Measurements from ENCODE around the gene ALDH2.
A peak's percentile ranks its signal among the peaks of the same experiment; 100 is the strongest.
"Not testable (repeated sequence)": the region's sequence is repeated elsewhere in the genome, so short reads cannot be mapped to it uniquely, and the experiment has no call there.

The ALDH2 gene

DNA sequence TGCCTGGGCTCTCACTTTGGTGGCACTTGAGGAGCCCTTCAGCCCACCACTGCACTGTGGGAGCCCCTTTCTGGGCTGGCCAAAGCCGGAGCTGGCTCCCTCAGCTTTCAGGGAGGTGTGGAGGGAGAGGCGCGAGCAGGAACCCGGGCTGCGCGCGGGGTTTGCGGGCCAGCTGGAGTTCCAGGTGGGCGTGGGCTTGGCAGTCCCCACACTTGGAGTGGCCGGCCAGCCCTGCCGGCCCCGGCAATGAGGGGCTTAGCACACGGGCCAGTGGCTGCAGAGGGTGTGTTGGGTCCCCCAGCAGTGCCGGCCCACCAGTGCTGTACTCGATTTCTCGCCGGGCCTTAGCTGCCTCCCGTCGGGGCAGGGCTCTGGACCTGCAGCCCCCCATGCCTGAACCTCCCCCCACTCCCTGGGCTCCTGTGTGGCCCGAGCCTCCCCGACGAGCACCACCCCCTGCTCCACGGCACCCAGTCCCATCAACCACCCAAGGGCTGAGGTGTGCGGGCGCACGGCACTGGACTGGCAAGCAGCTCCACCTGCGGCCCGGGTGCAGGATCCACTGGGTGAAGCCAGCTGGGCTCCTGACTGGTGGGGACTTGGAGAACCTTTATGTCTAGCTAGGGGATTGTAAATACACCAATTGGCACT, 68.9 kb downstream of the ALDH2 start:
- not testable (repeated sequence) for H3K4me3 ChIP-seq (ENCODE audit: low read depth in 1 of 5, low read length in 5 of 5); H3K9ac ChIP-seq (ENCODE audit: low read length in 5 of 5); H3K27me3 ChIP-seq (ENCODE audit: control insufficient read depth in 5 of 5, insufficient read depth in 4 of 5, low read length in 5 of 5); H3K27ac ChIP-seq (ENCODE audit: low read depth, low read length); H3K9me3 ChIP-seq (ENCODE audit: control insufficient read depth in 5 of 5, low read length in 5 of 5)
- Histone ChIP-seq H3K4me1 (ENCODE audit: control insufficient read depth in 5 of 5, insufficient read depth in 5 of 5, low read length in 5 of 5) (peaks cover 0 to 14% (median 7%) of the 10 kb centered on the region in 5 donors), H3K36me3 (ENCODE audit: control insufficient read depth in 5 of 5, insufficient read depth in 5 of 5, low read length in 5 of 5) (peaks cover 3 to 11% (median 7%) of the 10 kb centered on the region in 5 donors)

GRCh38 chr12:111838353-111838752, 71.6 kb downstream of the ALDH2 start:
- Histone ChIP-seq H3K36me3 (ENCODE audit: control insufficient read depth in 5 of 5, insufficient read depth in 5 of 5, low read length in 5 of 5) (peaks cover 3 to 11% (median 7%) of the 10 kb centered on the region in 5 donors), H3K27ac (ENCODE audit: low read depth, low read length) (no peak overlapping the region), H3K9me3 (ENCODE audit: control insufficient read depth in 5 of 5, low read length in 5 of 5) (no peaks in the 10 kb centered on the region), H3K4me1 (ENCODE audit: control insufficient read depth in 5 of 5, insufficient read depth in 5 of 5, low read length in 5 of 5) (peaks cover 0 to 34% (median 26%) of the 10 kb centered on the region in 5 donors), H3K27me3 (ENCODE audit: control insufficient read depth in 5 of 5, insufficient read depth in 4 of 5, low read length in 5 of 5) (no peaks in the 10 kb centered on the region), H3K9ac (ENCODE audit: low read length in 5 of 5) (no peak overlapping the region), H3K4me3 (ENCODE audit: low read depth in 1 of 5, low read length in 5 of 5) (no peak overlapping the region)

DNA sequence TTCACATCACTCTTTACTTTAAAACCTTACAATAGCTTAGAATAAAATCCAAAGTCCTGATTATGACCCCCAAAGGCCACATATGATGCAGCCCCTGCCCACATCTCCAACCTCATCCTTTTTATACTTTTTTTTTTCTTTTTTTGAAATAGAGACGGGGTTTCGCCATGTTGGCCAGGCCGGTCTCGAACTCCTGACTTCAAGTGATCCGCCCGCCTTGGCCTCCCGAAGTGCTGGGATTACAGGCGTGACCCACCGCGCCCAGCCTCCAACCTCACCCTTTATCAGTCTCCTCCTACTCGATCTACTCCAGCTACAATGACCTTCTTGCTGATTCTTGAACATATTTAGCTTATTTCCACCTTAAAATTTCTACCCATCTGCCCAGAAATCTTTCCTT, 74.1 kb downstream of the ALDH2 start:
- no peaks in the 10 kb centered on the region for H3K27me3 ChIP-seq (ENCODE audit: control insufficient read depth in 5 of 5, insufficient read depth in 4 of 5, low read length in 5 of 5)
- H3K36me3 ChIP-seq (ENCODE audit: control insufficient read depth in 5 of 5, insufficient read depth in 5 of 5, low read length in 5 of 5): peaks cover 3 to 20% (median 7%) of the 10 kb centered on the region in 5 donors
- H3K4me1 ChIP-seq (ENCODE audit: control insufficient read depth in 5 of 5, insufficient read depth in 5 of 5, low read length in 5 of 5): peaks cover 0 to 46% (median 43%) of the 10 kb centered on the region in 5 donors
- peak overlapping the region; percentile 81 to 100 (median 99) for H3K4me3 ChIP-seq (ENCODE audit: low read depth in 1 of 5, low read length in 5 of 5)
- peak overlapping the region; percentile 89 for H3K27ac ChIP-seq (ENCODE audit: low read depth, low read length)
- H3K9ac ChIP-seq (ENCODE audit: low read length in 5 of 5): peak overlapping the region; percentile 95 to 99 (median 98)
- H3K9me3 ChIP-seq (ENCODE audit: control insufficient read depth in 5 of 5, low read length in 5 of 5): no peaks in the 10 kb centered on the region

- Histone ChIP-seq H3K9ac (ENCODE audit: low read length in 5 of 5) (peak overlapping the region; percentile 95 to 99 (median 98)), H3K36me3 (ENCODE audit: control insufficient read depth in 5 of 5, insufficient read depth in 5 of 5, low read length in 5 of 5) (peaks cover 3 to 20% (median 7%) of the 10 kb centered on the region in 5 donors), H3K4me1 (ENCODE audit: control insufficient read depth in 5 of 5, insufficient read depth in 5 of 5, low read length in 5 of 5) (peaks cover 0 to 46% (median 43%) of the 10 kb centered on the region in 5 donors), H3K27ac (ENCODE audit: low read depth, low read length) (peak overlapping the region; percentile 89), H3K4me3 (ENCODE audit: low read depth in 1 of 5, low read length in 5 of 5) (peak overlapping the region; percentile 81 to 100 (median 99)), H3K9me3 (ENCODE audit: control insufficient read depth in 5 of 5, low read length in 5 of 5) (no peaks in the 10 kb centered on the region), H3K27me3 (ENCODE audit: control insufficient read depth in 5 of 5, insufficient read depth in 4 of 5, low read length in 5 of 5) (no peaks in the 10 kb centered on the region)
Measured at GRCh38 chr12:111841236-111841749, 74.6 kb downstream of the ALDH2 start.

DNA sequence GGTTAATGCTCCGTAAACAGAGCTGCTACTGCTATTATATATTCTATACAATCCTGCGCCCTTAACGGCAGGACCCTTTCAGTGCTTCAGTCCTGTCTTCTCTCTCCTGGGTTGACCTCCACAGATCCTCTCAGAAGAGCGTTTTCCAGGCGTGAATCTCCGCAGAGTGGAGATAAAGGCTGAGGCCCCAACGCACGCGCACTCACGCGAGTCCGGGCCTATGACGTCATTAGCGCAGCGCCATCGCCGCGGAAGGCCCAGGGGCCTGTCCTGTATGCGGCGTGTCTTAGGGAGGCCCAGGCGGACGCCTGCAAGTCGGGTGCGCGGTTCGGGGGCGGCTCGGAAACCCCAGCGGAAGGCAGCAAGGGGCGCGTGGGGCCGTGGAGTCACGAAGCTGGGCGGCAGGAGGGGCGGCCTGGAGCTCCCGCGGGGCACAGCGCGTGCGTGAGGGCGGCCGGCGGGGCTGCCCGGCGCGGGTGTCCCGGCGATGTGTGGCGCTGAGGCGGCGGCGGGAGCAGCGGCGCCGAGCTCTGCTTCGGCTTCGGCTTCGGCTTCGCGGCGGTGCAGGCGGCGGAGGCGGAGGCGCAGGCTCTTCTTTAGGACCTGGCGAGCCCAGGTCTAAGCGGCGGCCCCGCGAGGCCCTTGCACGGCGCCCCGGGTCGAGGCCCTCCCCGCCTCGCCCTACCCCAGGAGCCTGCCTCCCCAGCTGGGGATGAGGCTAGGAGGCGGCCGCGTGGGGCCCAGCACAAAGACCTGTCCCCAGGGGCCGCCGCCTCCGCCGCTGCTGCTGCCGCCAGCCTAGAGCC, 75.2 kb downstream of the ALDH2 start, which contains the start of gene MAPKAPK5:
Gene MAPKAPK5 (plus strand): TSS at position 479 of the 806 bp plus-strand sequence. CDS start 506 bp downstream, outside the sequence.
- H3K4me1 ChIP-seq (ENCODE audit: control insufficient read depth in 5 of 5, insufficient read depth in 5 of 5, low read length in 5 of 5): peaks cover 0 to 46% (median 43%) of the 10 kb centered on the region in 5 donors
- no peaks in the 10 kb centered on the region for H3K27me3 ChIP-seq (ENCODE audit: control insufficient read depth in 5 of 5, insufficient read depth in 4 of 5, low read length in 5 of 5)
- peak within 1 kb of the TSS; percentile 81 to 100 (median 99) for H3K4me3 ChIP-seq (ENCODE audit: low read depth in 1 of 5, low read length in 5 of 5)

DNA sequence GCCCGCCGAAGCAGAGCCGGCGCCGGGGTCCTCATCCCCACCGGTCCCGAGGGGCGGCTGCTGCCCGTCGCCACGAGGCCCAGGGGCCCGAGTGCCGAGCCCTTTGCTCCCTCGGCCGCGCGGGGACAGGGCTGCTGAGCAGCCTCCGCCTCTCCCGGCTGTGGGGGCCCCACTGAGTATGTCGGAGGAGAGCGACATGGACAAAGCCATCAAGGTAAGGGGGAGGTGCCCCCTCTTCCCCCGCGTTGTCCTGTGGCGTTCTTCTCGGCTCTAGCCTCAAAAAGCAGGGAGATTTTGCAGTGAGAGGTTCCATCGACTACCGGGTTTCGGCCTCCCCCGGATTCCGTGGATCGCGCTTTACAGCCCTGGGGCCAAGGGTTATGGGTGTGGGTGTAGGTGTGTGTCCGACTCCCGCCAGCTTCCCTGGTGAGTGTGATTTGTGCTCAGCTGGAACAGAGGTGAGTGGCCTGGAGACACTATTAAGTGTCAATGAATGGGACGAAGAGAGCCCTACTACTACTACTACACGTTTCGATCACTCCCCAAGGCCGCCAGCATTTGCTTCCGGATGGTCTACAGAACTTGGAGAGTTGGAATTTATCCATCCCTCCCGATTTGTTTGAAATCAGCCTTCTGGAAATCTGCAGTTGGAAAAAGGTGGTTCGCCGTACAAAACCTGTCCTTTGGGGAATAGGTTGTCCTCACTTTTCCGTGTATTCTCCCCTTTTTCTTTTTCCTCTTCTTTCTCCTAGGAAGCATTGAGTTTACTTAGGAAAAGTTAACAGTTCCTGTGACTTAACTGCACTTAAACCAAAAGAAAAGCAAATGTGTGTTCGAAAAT, 76.0 kb downstream of the ALDH2 start:
- Histone ChIP-seq H3K27ac (ENCODE audit: low read depth, low read length) (peak overlapping the region; percentile 89), H3K4me1 (ENCODE audit: control insufficient read depth in 5 of 5, insufficient read depth in 5 of 5, low read length in 5 of 5) (peaks cover 0 to 46% (median 43%) of the 10 kb centered on the region in 5 donors), H3K9ac (ENCODE audit: low read length in 5 of 5) (peak overlapping the region; percentile 79 to 99 (median 96)), H3K4me3 (ENCODE audit: low read depth in 1 of 5, low read length in 5 of 5) (peak overlapping the region; percentile 81 to 100 (median 94)), H3K36me3 (ENCODE audit: control insufficient read depth in 5 of 5, insufficient read depth in 5 of 5, low read length in 5 of 5) (peaks cover 3 to 20% (median 7%) of the 10 kb centered on the region in 5 donors), H3K9me3 (ENCODE audit: control insufficient read depth in 5 of 5, low read length in 5 of 5) (no peaks in the 10 kb centered on the region), H3K27me3 (ENCODE audit: control insufficient read depth in 5 of 5, insufficient read depth in 4 of 5, low read length in 5 of 5) (no peaks in the 10 kb centered on the region)

More for the DNA sequence above, 75.2 kb downstream of the ALDH2 start, which contains the start of gene MAPKAPK5:
- Histone ChIP-seq H3K9me3 (ENCODE audit: control insufficient read depth in 5 of 5, low read length in 5 of 5) (no peaks in the 10 kb centered on the region), H3K36me3 (ENCODE audit: control insufficient read depth in 5 of 5, insufficient read depth in 5 of 5, low read length in 5 of 5) (peaks cover 3 to 20% (median 7%) of the 10 kb centered on the region in 5 donors), H3K9ac (ENCODE audit: low read length in 5 of 5) (peak within 1 kb of the TSS; percentile 95 to 99 (median 99)), H3K27ac (ENCODE audit: low read depth, low read length) (peak within 1 kb of the TSS; percentile 89)

DNA sequence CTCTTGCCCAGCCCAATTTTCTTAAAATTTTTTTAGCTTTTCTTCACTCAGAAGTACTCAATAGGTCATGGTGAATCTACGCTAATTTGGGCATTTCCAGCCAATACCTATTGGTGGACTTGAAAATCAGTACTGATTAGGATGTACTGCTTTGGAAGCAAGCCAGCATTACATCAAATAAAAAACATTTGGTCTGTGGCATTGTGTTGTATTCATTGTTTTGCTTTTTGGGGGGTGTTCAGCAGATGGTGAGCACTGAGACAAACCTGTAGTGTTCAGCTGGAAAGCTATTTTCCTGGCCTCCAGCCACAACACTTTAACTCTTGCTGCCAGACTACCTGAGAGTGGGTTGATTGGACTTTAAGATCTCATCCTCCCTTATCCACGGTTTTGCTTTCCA, 79.3 kb downstream of the ALDH2 start:
- H3K36me3 ChIP-seq (ENCODE audit: control insufficient read depth in 5 of 5, insufficient read depth in 5 of 5, low read length in 5 of 5): peaks cover 2 to 14% (median 4%) of the 10 kb centered on the region in 5 donors
- no peak overlapping the region for H3K27ac ChIP-seq (ENCODE audit: low read depth, low read length)
- H3K9me3 ChIP-seq (ENCODE audit: control insufficient read depth in 5 of 5, low read length in 5 of 5): peaks cover 0 to 4% (median 0%) of the 10 kb centered on the region in 5 donors
- no peak overlapping the region for H3K4me3 ChIP-seq (ENCODE audit: low read depth in 1 of 5, low read length in 5 of 5)
- no peak overlapping the region for H3K9ac ChIP-seq (ENCODE audit: low read length in 5 of 5)
- H3K4me1 ChIP-seq (ENCODE audit: control insufficient read depth in 5 of 5, insufficient read depth in 5 of 5, low read length in 5 of 5): peaks cover 0 to 35% (median 29%) of the 10 kb centered on the region in 5 donors
- no peaks in the 10 kb centered on the region for H3K27me3 ChIP-seq (ENCODE audit: control insufficient read depth in 5 of 5, insufficient read depth in 4 of 5, low read length in 5 of 5)

- Histone ChIP-seq H3K9ac (ENCODE audit: low read length in 5 of 5) (no peak overlapping the region), H3K4me3 (ENCODE audit: low read depth in 1 of 5, low read length in 5 of 5) (no peak overlapping the region), H3K36me3 (ENCODE audit: control insufficient read depth in 5 of 5, insufficient read depth in 5 of 5, low read length in 5 of 5) (peaks cover 2 to 15% (median 7%) of the 10 kb centered on the region in 5 donors), H3K9me3 (ENCODE audit: control insufficient read depth in 5 of 5, low read length in 5 of 5) (peaks cover 0 to 4% (median 0%) of the 10 kb centered on the region in 5 donors), H3K27me3 (ENCODE audit: control insufficient read depth in 5 of 5, insufficient read depth in 4 of 5, low read length in 5 of 5) (no peaks in the 10 kb centered on the region), H3K27ac (ENCODE audit: low read depth, low read length) (no peak overlapping the region), H3K4me1 (ENCODE audit: control insufficient read depth in 5 of 5, insufficient read depth in 5 of 5, low read length in 5 of 5) (no peaks in the 10 kb centered on the region)
Measured at GRCh38 chr12:111850526-111850925, 83.8 kb downstream of the ALDH2 start.

- Histone ChIP-seq H3K9ac (ENCODE audit: low read length in 5 of 5) (no peak overlapping the region), H3K36me3 (ENCODE audit: control insufficient read depth in 5 of 5, insufficient read depth in 5 of 5, low read length in 5 of 5) (no peaks in the 10 kb centered on the region), H3K4me1 (ENCODE audit: control insufficient read depth in 5 of 5, insufficient read depth in 5 of 5, low read length in 5 of 5) (no peaks in the 10 kb centered on the region), H3K4me3 (ENCODE audit: low read depth in 1 of 5, low read length in 5 of 5) (no peak overlapping the region), H3K27me3 (ENCODE audit: control insufficient read depth in 5 of 5, insufficient read depth in 4 of 5, low read length in 5 of 5) (no peaks in the 10 kb centered on the region), H3K27ac (ENCODE audit: low read depth, low read length) (no peak overlapping the region), H3K9me3 (ENCODE audit: control insufficient read depth in 5 of 5, low read length in 5 of 5) (no peaks in the 10 kb centered on the region)
Measured at GRCh38 chr12:111858186-111858585, 91.5 kb downstream of the ALDH2 start.

Data from subcutaneous abdominal adipose tissue (tissue), 5 donors.